ENCODE measurements around the gene TMEM44.

DNA sequence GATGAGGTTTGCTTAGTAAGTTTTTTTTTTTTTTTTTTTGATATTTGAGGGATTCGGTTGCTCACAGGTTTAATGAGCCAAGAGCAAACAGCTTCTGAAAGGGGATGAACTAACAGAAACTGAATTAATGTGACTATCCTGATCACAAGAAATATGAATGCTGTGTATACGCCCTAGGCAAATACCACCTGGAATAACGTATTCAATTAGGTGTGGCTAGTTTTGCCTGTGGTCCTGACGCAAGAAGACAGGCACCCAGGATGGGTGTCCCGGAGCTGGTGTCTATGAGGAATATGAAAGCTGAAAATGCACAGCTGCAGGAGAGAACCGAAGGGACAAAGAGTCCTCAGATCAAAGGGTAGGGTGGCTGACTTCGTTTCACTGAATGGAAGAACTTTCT is 24.2 kb upstream of the TMEM44 start:
- TF ChIP-seq, protein P1, sequence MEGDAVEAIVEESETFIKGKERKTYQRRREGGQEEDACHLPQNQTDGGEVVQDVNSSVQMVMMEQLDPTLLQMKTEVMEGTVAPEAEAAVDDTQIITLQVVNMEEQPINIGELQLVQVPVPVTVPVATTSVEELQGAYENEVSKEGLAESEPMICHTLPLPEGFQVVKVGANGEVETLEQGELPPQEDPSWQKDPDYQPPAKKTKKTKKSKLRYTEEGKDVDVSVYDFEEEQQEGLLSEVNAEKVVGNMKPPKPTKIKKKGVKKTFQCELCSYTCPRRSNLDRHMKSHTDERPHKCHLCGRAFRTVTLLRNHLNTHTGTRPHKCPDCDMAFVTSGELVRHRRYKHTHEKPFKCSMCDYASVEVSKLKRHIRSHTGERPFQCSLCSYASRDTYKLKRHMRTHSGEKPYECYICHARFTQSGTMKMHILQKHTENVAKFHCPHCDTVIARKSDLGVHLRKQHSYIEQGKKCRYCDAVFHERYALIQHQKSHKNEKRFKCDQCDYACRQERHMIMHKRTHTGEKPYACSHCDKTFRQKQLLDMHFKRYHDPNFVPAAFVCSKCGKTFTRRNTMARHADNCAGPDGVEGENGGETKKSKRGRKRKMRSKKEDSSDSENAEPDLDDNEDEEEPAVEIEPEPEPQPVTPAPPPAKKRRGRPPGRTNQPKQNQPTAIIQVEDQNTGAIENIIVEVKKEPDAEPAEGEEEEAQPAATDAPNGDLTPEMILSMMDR (conservative IDR thresholded peaks at IDR 0.05; ENCODE audit: low read length), result no peak
- no peak for TF ChIP-seq EZH2phosphoT487 (IDR thresholded peaks at IDR 0.05; ENCODE audit: borderline replicate concordance)

All from Loucy (cell line).